Thyroid gland (tissue), 4 donors: ENCODE data around the gene SGK1. TPM values are rescaled to one million over a fixed set of nuclear protein-coding genes. Genes with fewer than 3 reads are reported as not detected.
A peak's percentile ranks its signal among the peaks of the same experiment; 100 is the strongest.

ENCODE experiments used
- DNase-seq, 2 donors: peaks; one replicate each; pipeline ENCODE4 v3.0.0-alpha.2; 2019
- H3K27ac ChIP-seq, 3 donors: fragments of 200-600 bp; sonication (generic); 1 replicate in 2 of 3; 2 replicates in 1 of 3; pipeline ENCODE4 v1.5.1; 2016 to 2019; ENCODE audit warnings: mild to moderate bottlenecking in 1 of 3, moderate library complexity in 1 of 3
- H3K27me3 ChIP-seq: fragments of 200-600 bp; sonication (generic); one replicate; pipeline ENCODE4 v1.5.1; 2019
- H3K36me3 ChIP-seq, 2 donors: fragments of 200-600 bp; sonication (generic); one replicate each; pipeline ENCODE4 v1.5.1; 2016 to 2019
- H3K4me1 ChIP-seq, 2 donors: fragments of 200-600 bp; sonication (generic); one replicate each; pipeline ENCODE4 v1.5.1; 2017 to 2019
- H3K4me3 ChIP-seq, 3 donors: fragments of 200-600 bp; sonication (generic); replicated peaks in 1 of 3; 1 replicate in 2 of 3; 2 replicates in 1 of 3; pipeline ENCODE4 v1.5.1; 2016; ENCODE audit warnings: mild to moderate bottlenecking in 1 of 3
- H3K9me3 ChIP-seq: fragments of 200-600 bp; sonication (generic); one replicate; pipeline ENCODE4 v1.5.1; 2017
- POLR2A ChIP-seq, 2 donors: fragments of 450-650 bp; IDR thresholded peaks; one replicate each; pipeline ENCODE4 v1.6.1; 2017; ENCODE audit warnings: antibody characterized with exemption in 2 of 2, mild to moderate bottlenecking in 2 of 2, moderate library complexity in 1 of 2
- WGBS, 2 donors: methylation state at CpG; one replicate each; pipeline ENCODE4 v1.1.5; 2017; 5-methylcytosine and 5-hydroxymethylcytosine counted together
- intact Hi-C: fragments of 100-400 bp; cut with DNase I; formaldehyde crosslinking; loops from one replicate; pipeline ENCODE4 v1.15.1; 2023
- total RNA-seq, 4 donors: library from RNA; depleted of rRNA; stranded (reverse); fragments of >200 nt; gene quantifications; one replicate each; pipeline ENCODE4 v1.2.3, GENCODE V29; 2016
- TF ChIP-seq, protein P1 (sequence below), 6 experiments: fragments of 200-600 bp in 3 of 6; fragments of 450-650 bp in 3 of 6; sonication (generic) in 3 of 6; IDR thresholded peaks; one replicate each; pipeline ENCODE4 v1.5.1; 2016 to 2019; ENCODE audit warnings: antibody characterized with exemption in 6 of 6, mild to moderate bottlenecking in 2 of 6, inconsistent platforms in 1 of 6, moderate library complexity in 1 of 6

The SGK1 gene
- total RNA-seq, 4 donors from 2014 or later = 151 to 361 (median 194) TPM

DNA sequence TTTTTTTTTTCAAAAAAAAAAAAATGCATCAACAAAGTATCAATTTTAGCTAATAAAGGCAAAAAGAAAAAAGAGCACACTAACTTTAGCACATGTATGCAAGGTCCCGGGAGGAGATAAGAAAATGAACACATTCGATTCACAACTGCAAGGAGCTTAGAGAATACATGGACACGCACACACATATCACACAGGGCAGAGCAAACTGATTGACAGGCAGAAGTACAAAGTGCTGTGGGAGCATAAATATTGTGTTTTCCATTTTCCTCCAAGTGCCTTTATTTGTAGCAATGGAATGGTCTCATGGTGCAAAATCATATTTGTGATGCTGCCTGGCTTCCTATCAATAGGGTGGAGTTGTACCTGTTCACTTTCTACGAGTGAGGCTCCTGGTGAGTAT, 63.8 kb downstream of the SGK1 start:
- intact Hi-C loops = loop anchor here (10.0 kb wide), 1 partner anchor 49 kb away; no protein-coding TSS in a partner anchor
- Histone ChIP-seq H3K27ac (peak overlapping the region in 2 of 3 donors; percentile 84 to 96), H3K4me3 (no peak overlapping the region), H3K4me1 (peaks cover 19 to 32% of the 10 kb centered on the region in 2 donors), H3K36me3 (no peaks in the 10 kb centered on the region), H3K27me3 (no peaks in the 10 kb centered on the region), H3K9me3 (no peaks in the 10 kb centered on the region)
- WGBS, 2 donors = 91 to 93% methylated on average over 4 of the region's 4 CpGs
- TF ChIP-seq, protein P1, sequence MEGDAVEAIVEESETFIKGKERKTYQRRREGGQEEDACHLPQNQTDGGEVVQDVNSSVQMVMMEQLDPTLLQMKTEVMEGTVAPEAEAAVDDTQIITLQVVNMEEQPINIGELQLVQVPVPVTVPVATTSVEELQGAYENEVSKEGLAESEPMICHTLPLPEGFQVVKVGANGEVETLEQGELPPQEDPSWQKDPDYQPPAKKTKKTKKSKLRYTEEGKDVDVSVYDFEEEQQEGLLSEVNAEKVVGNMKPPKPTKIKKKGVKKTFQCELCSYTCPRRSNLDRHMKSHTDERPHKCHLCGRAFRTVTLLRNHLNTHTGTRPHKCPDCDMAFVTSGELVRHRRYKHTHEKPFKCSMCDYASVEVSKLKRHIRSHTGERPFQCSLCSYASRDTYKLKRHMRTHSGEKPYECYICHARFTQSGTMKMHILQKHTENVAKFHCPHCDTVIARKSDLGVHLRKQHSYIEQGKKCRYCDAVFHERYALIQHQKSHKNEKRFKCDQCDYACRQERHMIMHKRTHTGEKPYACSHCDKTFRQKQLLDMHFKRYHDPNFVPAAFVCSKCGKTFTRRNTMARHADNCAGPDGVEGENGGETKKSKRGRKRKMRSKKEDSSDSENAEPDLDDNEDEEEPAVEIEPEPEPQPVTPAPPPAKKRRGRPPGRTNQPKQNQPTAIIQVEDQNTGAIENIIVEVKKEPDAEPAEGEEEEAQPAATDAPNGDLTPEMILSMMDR (IDR thresholded peaks at IDR 0.05) = no peak
- TF ChIP-seq POLR2A (IDR thresholded peaks at IDR 0.05) = no peak
- no peak for DNase-seq

DNA sequence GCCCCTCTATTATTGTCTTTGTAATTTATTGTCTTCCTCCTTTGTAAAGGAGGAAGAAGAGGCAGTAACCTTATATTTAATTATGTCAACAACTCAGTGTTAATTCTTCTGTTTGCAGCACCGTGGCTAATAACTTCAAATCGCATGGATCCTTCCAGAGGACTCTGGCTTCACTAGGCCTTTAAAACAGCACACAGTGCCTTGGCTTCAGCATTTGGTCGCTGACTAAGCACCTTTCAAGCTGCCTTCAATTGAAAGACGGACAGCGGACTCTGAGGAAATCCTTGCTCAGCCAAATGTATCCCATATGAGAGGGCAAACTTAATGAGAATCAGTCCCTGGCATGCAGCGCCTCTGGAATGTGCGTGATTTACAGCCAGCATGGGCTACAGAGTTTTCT, 64.2 kb downstream of the SGK1 start:
- peak overlapping the region; percentile 82 to 96 (median 84) for H3K27ac ChIP-seq
- H3K4me3 ChIP-seq = no peak overlapping the region
- DNase-seq = peak; percentile 77 to 82
- peaks cover 19 to 33% of the 10 kb centered on the region in 2 donors for H3K4me1 ChIP-seq
- intact Hi-C loops = loop anchor here (10.0 kb wide), 1 partner anchor 49 kb away; no protein-coding TSS in a partner anchor
- TF ChIP-seq, protein P1 (IDR thresholded peaks at IDR 0.05) = no peak
- TF ChIP-seq POLR2A (IDR thresholded peaks at IDR 0.05) = no peak
- WGBS, 2 donors = 32 to 42% methylated on average over 7 of the region's 7 CpGs
- no peaks in the 10 kb centered on the region for H3K9me3 ChIP-seq
- H3K27me3 ChIP-seq = no peaks in the 10 kb centered on the region
- no peaks in the 10 kb centered on the region for H3K36me3 ChIP-seq

DNA sequence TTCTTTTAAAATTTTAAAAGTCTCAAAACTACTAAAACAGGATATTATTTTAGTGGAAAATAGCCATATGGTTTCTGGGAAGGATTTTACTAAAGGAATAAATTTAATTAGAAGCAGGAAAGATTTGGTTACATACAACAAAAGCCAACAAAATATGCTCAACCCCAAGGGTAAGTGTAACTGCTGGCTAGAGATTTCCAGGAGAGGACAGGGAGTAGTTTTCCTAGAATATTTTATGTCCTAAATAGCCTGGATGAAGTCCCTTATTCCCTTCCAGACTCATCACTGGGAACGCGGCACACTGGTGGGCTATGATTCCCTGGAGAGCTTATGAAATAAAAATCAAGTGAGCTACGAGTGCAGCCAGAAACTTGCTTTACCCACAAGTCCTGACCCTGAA, 66.6 kb downstream of the SGK1 start:
- H3K9me3 ChIP-seq = no peaks in the 10 kb centered on the region
- H3K4me3 ChIP-seq = no peak overlapping the region
- peaks cover 19 to 33% of the 10 kb centered on the region in 2 donors for H3K4me1 ChIP-seq
- no peaks in the 10 kb centered on the region for H3K36me3 ChIP-seq
- no peak overlapping the region for H3K27ac ChIP-seq
- no peaks in the 10 kb centered on the region for H3K27me3 ChIP-seq
- WGBS, 2 donors = 76 to 92% methylated on average over 3 of the region's 3 CpGs
- no peak for DNase-seq
- no peak for TF ChIP-seq POLR2A (IDR thresholded peaks at IDR 0.05)
- TF ChIP-seq, protein P1 (IDR thresholded peaks at IDR 0.05) = no peak
- intact Hi-C loops = loop anchor here (10.0 kb wide), 1 partner anchor 47 kb away; no protein-coding TSS in a partner anchor

DNA sequence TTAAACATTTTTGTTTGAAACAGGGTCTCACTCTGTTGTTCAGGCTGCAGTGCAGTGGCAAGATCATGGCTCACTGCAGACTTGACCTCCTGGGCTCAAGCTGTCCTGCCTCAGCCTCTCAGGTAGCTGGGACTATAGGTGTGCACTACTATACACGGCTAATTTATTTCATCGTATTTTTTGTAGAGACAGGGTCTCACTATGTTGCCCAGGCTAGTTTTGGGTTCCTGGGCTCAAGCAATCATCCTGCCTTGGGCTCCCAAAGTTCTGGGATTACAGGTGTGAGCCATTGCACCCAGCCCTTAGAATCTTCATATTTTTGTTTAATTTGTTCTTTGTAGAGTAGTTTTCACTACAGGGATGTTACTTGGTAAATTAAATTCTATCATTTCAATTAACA, 67.1 kb downstream of the SGK1 start:
- peak overlapping the region in 2 of 3 donors; percentile 35 to 61 for H3K27ac ChIP-seq
- H3K36me3 ChIP-seq = no peaks in the 10 kb centered on the region
- H3K9me3 ChIP-seq = no peaks in the 10 kb centered on the region
- 95 to 98% methylated on average over 2 of the region's 2 CpGs for WGBS, 2 donors
- no peak for DNase-seq
- TF ChIP-seq, protein P1 (IDR thresholded peaks at IDR 0.05) = no peak
- TF ChIP-seq POLR2A (IDR thresholded peaks at IDR 0.05) = no peak
- intact Hi-C loops = loop anchor here (10.0 kb wide), 1 partner anchor 46 kb away; no protein-coding TSS in a partner anchor
- H3K4me1 ChIP-seq = peaks cover 19 to 33% of the 10 kb centered on the region in 2 donors
- no peak overlapping the region for H3K4me3 ChIP-seq
- no peaks in the 10 kb centered on the region for H3K27me3 ChIP-seq

DNA sequence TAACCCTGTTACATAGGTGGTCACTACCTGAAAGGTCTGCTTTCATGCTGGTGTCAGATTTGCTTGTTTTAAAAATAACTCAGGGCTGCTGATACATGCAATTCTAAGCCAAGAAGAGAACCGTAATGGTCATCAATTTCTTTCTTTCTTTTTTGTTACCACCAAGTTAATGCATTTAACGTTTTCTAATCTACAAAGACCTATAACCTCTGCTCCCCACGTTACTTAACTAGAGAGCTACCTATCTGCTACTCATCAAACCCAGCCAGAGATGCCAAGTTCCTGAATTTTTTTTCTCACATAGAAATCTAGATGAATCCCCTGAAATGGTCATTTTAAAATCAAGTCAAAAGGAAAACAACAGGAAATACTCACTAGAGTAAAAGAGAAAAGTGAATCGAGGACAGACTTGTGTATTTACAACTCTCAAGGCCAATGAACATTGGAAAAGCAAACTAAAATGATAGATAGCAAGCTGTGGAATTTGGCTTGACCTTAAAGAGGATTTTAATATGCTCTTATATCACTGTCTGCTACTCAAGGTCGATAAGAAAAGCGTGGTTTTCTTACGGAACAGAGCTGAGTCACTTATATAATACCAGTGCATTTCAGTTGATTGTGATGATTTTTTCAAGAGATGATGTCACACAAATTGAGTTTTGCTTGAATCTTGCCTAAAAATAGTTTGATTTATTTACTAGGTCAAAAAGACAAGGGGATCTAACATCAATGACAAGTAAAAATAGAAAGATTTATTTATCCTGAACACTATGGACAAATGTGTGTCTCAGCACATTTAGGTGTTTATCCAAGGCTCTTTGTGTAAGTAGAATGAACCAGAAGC, 67.9 kb downstream of the SGK1 start:
- Histone ChIP-seq H3K27me3 (no peaks in the 10 kb centered on the region), H3K9me3 (no peaks in the 10 kb centered on the region), H3K4me1 (peaks cover 19 to 33% of the 10 kb centered on the region in 2 donors), H3K36me3 (no peaks in the 10 kb centered on the region), H3K27ac (peak overlapping the region; percentile 35 to 61 (median 60)), H3K4me3 (no peak overlapping the region)
- TF ChIP-seq, protein P1 (IDR thresholded peaks at IDR 0.05) = no peak
- no peak for TF ChIP-seq POLR2A (IDR thresholded peaks at IDR 0.05)
- DNase-seq = no peak
- intact Hi-C loops = loop anchor here (10.0 kb wide), 1 partner anchor 45 kb away; no protein-coding TSS in a partner anchor
- WGBS, 2 donors = 36 to 40% methylated on average over 7 of the region's 7 CpGs
